Measurements from ENCODE around the gene BLNK. TPM values are rescaled to one million over a fixed set of nuclear protein-coding genes. Genes with fewer than 3 reads are reported as not detected.

The BLNK gene
- total RNA-seq, 1 donor from 2014 or later = not detected

GRCh38 chr10:96280859-96281258 is 9.5 kb upstream of the BLNK start:
- Mint-ChIP-seq H3K27me3 (ENCODE audit: insufficient read depth, low read depth) (no peaks in the 10 kb centered on the region), H3K4me3 (no peak overlapping the region), H3K9me3 (no peaks in the 10 kb centered on the region), H3K27ac (no peak overlapping the region), H3K36me3 (no peaks in the 10 kb centered on the region), H3K4me1 (peaks cover 3% of the 10 kb centered on the region)
- Histone ChIP-seq H3K9me3 (ENCODE audit: low read depth) (no peaks in the 10 kb centered on the region), H3K36me3 (no peaks in the 10 kb centered on the region), H3F3A (ENCODE audit: low read depth) (no peaks in the 10 kb centered on the region), H3K4me2 (no peak overlapping the region), H3K27me3 (no peaks in the 10 kb centered on the region), H2AFZ (replicated peaks) (no peak overlapping the region), H3K4me1 (no peaks in the 10 kb centered on the region), H3K4me3 (no peak overlapping the region), H4K20me1 (ENCODE audit: low read depth) (no peaks in the 10 kb centered on the region), H3K9ac (no peak overlapping the region), H3K79me2 (ENCODE audit: low read depth) (no peaks in the 10 kb centered on the region), H3K27ac (no peak overlapping the region)
- no peak for TF ChIP-seq EZH2 (IDR thresholded peaks at IDR 0.05)
- no peak for DNase-seq (ENCODE audit: low spot score)

- H3K36me3 ChIP-seq = no peaks in the 10 kb centered on the region
- H3K27me3 Mint-ChIP-seq (ENCODE audit: insufficient read depth, low read depth) = peaks cover 2% of the 10 kb centered on the region
- no peaks in the 10 kb centered on the region for H3K27me3 ChIP-seq
- no peaks in the 10 kb centered on the region for H3K9me3 Mint-ChIP-seq
- H3K27ac Mint-ChIP-seq = no peak overlapping the region
- no peak overlapping the region for H3K4me3 ChIP-seq
- H3K27ac ChIP-seq = no peak overlapping the region
- DNase-seq (ENCODE audit: low spot score) = no peak
- H3K4me1 Mint-ChIP-seq = peaks cover 3% of the 10 kb centered on the region
- no peaks in the 10 kb centered on the region for H3K79me2 ChIP-seq (ENCODE audit: low read depth)
- no peaks in the 10 kb centered on the region for H3K36me3 Mint-ChIP-seq
- no peak overlapping the region for H3K9ac ChIP-seq
- H3K4me3 Mint-ChIP-seq = no peak overlapping the region
- no peak overlapping the region for H3K4me2 ChIP-seq
- H4K20me1 ChIP-seq (ENCODE audit: low read depth) = no peaks in the 10 kb centered on the region
- H2AFZ ChIP-seq (replicated peaks) = no peak overlapping the region
- H3F3A ChIP-seq (ENCODE audit: low read depth) = no peaks in the 10 kb centered on the region
- H3K4me1 ChIP-seq = no peaks in the 10 kb centered on the region
- no peaks in the 10 kb centered on the region for H3K9me3 ChIP-seq (ENCODE audit: low read depth)
- TF ChIP-seq EZH2phosphoT487 (IDR thresholded peaks at IDR 0.05) (no peak), CTCF (IDR thresholded peaks at IDR 0.05) (no peak), EZH2 (IDR thresholded peaks at IDR 0.05) (no peak)
Measured at GRCh38 chr10:96279191-96279641, 7.8 kb upstream of the BLNK start.

- H3F3A ChIP-seq (ENCODE audit: low read depth) = no peaks in the 10 kb centered on the region
- H3K4me1 ChIP-seq = no peaks in the 10 kb centered on the region
- DNase-seq (ENCODE audit: low spot score) = no peak
- Mint-ChIP-seq H3K9me3 (no peaks in the 10 kb centered on the region), H3K27me3 (ENCODE audit: insufficient read depth, low read depth) (peaks cover 2% of the 10 kb centered on the region), H3K27ac (no peak overlapping the region), H3K4me3 (no peak overlapping the region), H3K36me3 (no peaks in the 10 kb centered on the region), H3K4me1 (peaks cover 3% of the 10 kb centered on the region)
- no peak overlapping the region for H2AFZ ChIP-seq (replicated peaks)
- H3K36me3 ChIP-seq = no peaks in the 10 kb centered on the region
- H3K27me3 ChIP-seq = no peaks in the 10 kb centered on the region
- H3K9ac ChIP-seq = no peak overlapping the region
- H3K79me2 ChIP-seq (ENCODE audit: low read depth) = no peaks in the 10 kb centered on the region
- H3K9me3 ChIP-seq (ENCODE audit: low read depth) = no peaks in the 10 kb centered on the region
- TF ChIP-seq EZH2 (IDR thresholded peaks at IDR 0.05) (no peak), EZH2phosphoT487 (IDR thresholded peaks at IDR 0.05) (no peak), CTCF (IDR thresholded peaks at IDR 0.05) (no peak)
- H4K20me1 ChIP-seq (ENCODE audit: low read depth) = no peaks in the 10 kb centered on the region
- H3K4me2 ChIP-seq = no peak overlapping the region
- no peak overlapping the region for H3K27ac ChIP-seq
- no peak overlapping the region for H3K4me3 ChIP-seq
Measured at GRCh38 chr10:96276831-96277230, 5.5 kb upstream of the BLNK start.

- Histone ChIP-seq H3K36me3 (no peaks in the 10 kb centered on the region), H4K20me1 (ENCODE audit: low read depth) (no peaks in the 10 kb centered on the region), H3K27ac (no peak overlapping the region), H3F3A (ENCODE audit: low read depth) (no peaks in the 10 kb centered on the region), H3K79me2 (ENCODE audit: low read depth) (no peaks in the 10 kb centered on the region), H3K4me3 (no peak overlapping the region), H3K9ac (no peak overlapping the region), H3K4me2 (no peak overlapping the region), H3K27me3 (no peaks in the 10 kb centered on the region), H3K9me3 (ENCODE audit: low read depth) (no peaks in the 10 kb centered on the region), H3K4me1 (no peaks in the 10 kb centered on the region), H2AFZ (replicated peaks) (no peak overlapping the region)
- Mint-ChIP-seq H3K36me3 (no peaks in the 10 kb centered on the region), H3K27me3 (ENCODE audit: insufficient read depth, low read depth) (peaks cover 2% of the 10 kb centered on the region), H3K4me3 (no peak overlapping the region), H3K9me3 (no peaks in the 10 kb centered on the region), H3K27ac (no peak overlapping the region), H3K4me1 (peaks cover 3% of the 10 kb centered on the region)
- TF ChIP-seq CTCF (IDR thresholded peaks at IDR 0.05) (no peak), EZH2phosphoT487 (IDR thresholded peaks at IDR 0.05) (no peak), EZH2 (IDR thresholded peaks at IDR 0.05) (no peak)
- DNase-seq (ENCODE audit: low spot score) = no peak
Measured at GRCh38 chr10:96276426-96276825, 5.1 kb upstream of the BLNK start.

All from neural progenitor cell (in vitro differentiated cells).